Prostate gland (tissue), 2 donors: ENCODE data around the gene BMP7.

Experiments used
- CTCF ChIP-seq, 4 experiments: fragments of 200-600 bp in 2 of 4; fragments of 450-650 bp in 2 of 4; sonication (generic) in 2 of 4; IDR thresholded peaks; 1 replicate in 3 of 4; 2 replicates in 1 of 4; pipeline ENCODE4 v1.5.1; 2016 to 2019; ENCODE audit warnings: antibody characterized with exemption in 4 of 4, mild to moderate bottlenecking in 2 of 4, moderate library complexity in 2 of 4
- POLR2AphosphoS5 ChIP-seq: sonication (generic); formaldehyde crosslinking; IDR thresholded peaks from one replicate; pipeline ENCODE4 v1.6.1; 2017; ENCODE audit warnings: antibody characterized with exemption

DNA sequence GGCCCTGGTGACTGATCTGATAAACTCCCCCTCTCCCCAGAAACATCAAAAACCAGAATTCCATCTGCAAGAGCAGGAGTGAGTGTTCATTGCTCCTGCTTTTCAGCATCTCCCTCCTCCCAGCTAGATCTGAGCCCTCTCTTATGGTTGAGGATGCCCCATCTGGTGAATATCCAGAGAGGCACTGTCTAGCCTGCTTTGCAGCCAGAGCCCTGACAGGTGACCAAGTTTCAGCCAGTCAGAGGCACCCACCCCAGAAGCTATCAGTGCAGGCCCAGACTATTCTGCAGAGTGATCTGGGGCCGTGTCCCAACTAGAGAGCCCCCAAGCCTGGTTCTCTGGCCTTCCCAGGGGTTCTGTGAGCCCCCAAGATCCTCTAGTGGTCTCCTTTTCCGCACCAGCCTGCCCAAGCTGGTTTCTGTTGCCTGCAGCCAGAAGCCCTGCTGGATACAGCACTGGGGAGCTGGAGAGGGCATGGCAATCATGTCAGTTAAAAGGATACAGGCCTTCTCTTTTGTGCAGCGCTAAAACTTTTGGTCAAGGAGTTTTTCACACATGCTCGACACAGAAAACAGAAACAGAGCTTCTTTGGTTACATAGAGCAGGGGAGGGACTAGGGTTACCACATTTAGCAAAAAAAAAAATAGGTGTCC lies 6.6 kb upstream of the BMP7 start:
- no peak for TF ChIP-seq CTCF (IDR thresholded peaks at IDR 0.05)
- TF ChIP-seq POLR2AphosphoS5, result no peak
